DOHH2 (cell line): ENCODE results near the gene DKKL1.

Source experiments
- H3F3A ChIP-seq: fragments of 200-600 bp; sonication (generic), shearing (Covaris generic); 2 replicates; pipeline ENCODE4 v1.6.0; 2016; ENCODE audit warnings: antibody characterized with exemption, mild to moderate bottlenecking; ENCODE audit not compliant: control insufficient read depth, insufficient read depth
- H3K27ac ChIP-seq: fragments of 200-600 bp; sonication (generic); 2 replicates; pipeline ENCODE4 v1.5.1; 2014; ENCODE audit warnings: low read depth, mild to moderate bottlenecking, low read length, moderate library complexity
- H3K27me3 ChIP-seq: fragments of 200-600 bp; sonication (generic); 2 replicates; pipeline ENCODE4 v1.6.1; 2014; ENCODE audit warnings: mild to moderate bottlenecking, low read length, mixed read lengths; ENCODE audit not compliant: control insufficient read depth
- H3K36me3 ChIP-seq: fragments of 200-600 bp; sonication (generic); 2 replicates; pipeline ENCODE4 v1.6.1; 2014; ENCODE audit warnings: mild to moderate bottlenecking, low read length, moderate library complexity, mixed read lengths; ENCODE audit not compliant: control insufficient read depth
- H3K4me1 ChIP-seq: fragments of 200-600 bp; sonication (generic); 2 replicates; pipeline ENCODE4 v1.6.1; 2014; ENCODE audit warnings: mild to moderate bottlenecking, low read length, mixed read lengths; ENCODE audit not compliant: control insufficient read depth
- H3K4me2 ChIP-seq: fragments of 200-600 bp; sonication (generic); 2 replicates; pipeline ENCODE4 v1.6.0; 2014; ENCODE audit warnings: mild to moderate bottlenecking, low read length, moderate library complexity
- H3K4me3 ChIP-seq: fragments of 200-600 bp; sonication (generic); 2 replicates; pipeline ENCODE4 v1.5.1; 2014; ENCODE audit warnings: mild to moderate bottlenecking, low read length, mixed read lengths
- H3K79me2 ChIP-seq: fragments of 200-600 bp; sonication (generic); 2 replicates; pipeline ENCODE4 v1.6.1; 2014; ENCODE audit warnings: mild to moderate bottlenecking, low read length, mixed read lengths; ENCODE audit not compliant: control insufficient read depth
- H3K9me2 ChIP-seq: fragments of 200-600 bp; sonication (generic); replicated peaks from 2 replicates; pipeline ENCODE4 v1.6.1; 2014; ENCODE audit warnings: mild to moderate bottlenecking, low read length, mixed read lengths; ENCODE audit not compliant: control insufficient read depth
- H3K9me3 ChIP-seq: fragments of 200-600 bp; sonication (generic); 2 replicates; pipeline ENCODE4 v1.6.1; 2014; ENCODE audit warnings: antibody characterized with exemption, low read length, mixed read lengths; ENCODE audit not compliant: control insufficient read depth, insufficient read depth
- H4K20me1 ChIP-seq: fragments of 200-600 bp; sonication (generic); 2 replicates; pipeline ENCODE4 v1.6.0; 2014; ENCODE audit warnings: low read depth, mild to moderate bottlenecking, antibody characterized with exemption, low read length, moderate library complexity; ENCODE audit not compliant: control insufficient read depth, insufficient read depth
- EZH2phosphoT487 ChIP-seq: fragments of 200-600 bp; sonication (generic); IDR thresholded peaks from 2 replicates; pipeline ENCODE4 v1.6.1; 2017; ENCODE audit warnings: borderline replicate concordance, mild to moderate bottlenecking, antibody characterized with exemption, low read length, moderate library complexity, mixed read lengths
- TF ChIP-seq, protein P1 (sequence below): fragments of 200-600 bp; sonication (generic); IDR thresholded peaks from one replicate; pipeline ENCODE4 v1.5.1; 2014; ENCODE audit warnings: antibody characterized with exemption, mild to moderate bottlenecking, low read depth, low read length; ENCODE audit not compliant: poor library complexity, severe bottlenecking

DKKL1 gene

GRCh38 chr19:49378512-49378911, 14.8 kb downstream of the DKKL1 start:
- no peaks in the 10 kb centered on the region for H3K9me3 ChIP-seq
- H3K9me2 ChIP-seq, result no peaks in the 10 kb centered on the region
- H3F3A ChIP-seq, result no peaks in the 10 kb centered on the region
- peaks cover 11% of the 10 kb centered on the region for H3K4me1 ChIP-seq
- H3K27me3 ChIP-seq, result peaks cover 6% of the 10 kb centered on the region; the same call in 1 of the 2 replicates
- H3K36me3 ChIP-seq, result no peaks in the 10 kb centered on the region
- H3K4me2 ChIP-seq, result no peak overlapping the region
- H4K20me1 ChIP-seq, result no peaks in the 10 kb centered on the region
- TF ChIP-seq, protein P1, sequence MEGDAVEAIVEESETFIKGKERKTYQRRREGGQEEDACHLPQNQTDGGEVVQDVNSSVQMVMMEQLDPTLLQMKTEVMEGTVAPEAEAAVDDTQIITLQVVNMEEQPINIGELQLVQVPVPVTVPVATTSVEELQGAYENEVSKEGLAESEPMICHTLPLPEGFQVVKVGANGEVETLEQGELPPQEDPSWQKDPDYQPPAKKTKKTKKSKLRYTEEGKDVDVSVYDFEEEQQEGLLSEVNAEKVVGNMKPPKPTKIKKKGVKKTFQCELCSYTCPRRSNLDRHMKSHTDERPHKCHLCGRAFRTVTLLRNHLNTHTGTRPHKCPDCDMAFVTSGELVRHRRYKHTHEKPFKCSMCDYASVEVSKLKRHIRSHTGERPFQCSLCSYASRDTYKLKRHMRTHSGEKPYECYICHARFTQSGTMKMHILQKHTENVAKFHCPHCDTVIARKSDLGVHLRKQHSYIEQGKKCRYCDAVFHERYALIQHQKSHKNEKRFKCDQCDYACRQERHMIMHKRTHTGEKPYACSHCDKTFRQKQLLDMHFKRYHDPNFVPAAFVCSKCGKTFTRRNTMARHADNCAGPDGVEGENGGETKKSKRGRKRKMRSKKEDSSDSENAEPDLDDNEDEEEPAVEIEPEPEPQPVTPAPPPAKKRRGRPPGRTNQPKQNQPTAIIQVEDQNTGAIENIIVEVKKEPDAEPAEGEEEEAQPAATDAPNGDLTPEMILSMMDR, result no peak
- no peak for TF ChIP-seq EZH2phosphoT487
- H3K27ac ChIP-seq, result no peak overlapping the region
- H3K79me2 ChIP-seq, result no peaks in the 10 kb centered on the region
- H3K4me3 ChIP-seq, result no peak overlapping the region

DNA sequence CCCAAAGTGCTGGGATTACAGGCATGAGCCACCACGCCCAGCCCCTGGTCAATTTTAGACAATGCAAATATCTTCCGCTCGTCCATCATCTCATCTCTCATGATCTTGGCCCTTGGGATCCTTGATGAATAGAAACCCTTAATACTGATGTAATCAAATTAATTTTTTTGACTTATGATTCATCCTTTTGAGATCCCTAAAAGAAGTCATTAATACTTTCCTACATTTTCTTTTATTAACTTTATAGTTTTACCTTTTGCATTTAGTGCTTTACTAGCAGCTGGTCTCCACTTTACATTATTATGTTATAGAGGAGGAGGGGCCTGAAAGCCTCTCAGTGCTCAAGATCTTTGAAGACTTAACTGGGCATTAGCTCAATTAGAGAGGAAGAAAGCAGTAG, 16.7 kb downstream of the DKKL1 start:
- TF ChIP-seq EZH2phosphoT487, result no peak
- TF ChIP-seq, protein P1, result no peak
- Histone ChIP-seq H3F3A (no peaks in the 10 kb centered on the region), H3K4me3 (no peak overlapping the region), H3K27me3 (0 out of 2 replicates have a peak, but pooled peaks cover 3% of the 10 kb centered on the region), H3K9me3 (no peaks in the 10 kb centered on the region), H3K79me2 (no peaks in the 10 kb centered on the region), H3K27ac (no peak overlapping the region), H3K4me1 (0 out of 2 replicates have a peak, but pooled peaks cover 3% of the 10 kb centered on the region), H3K36me3 (no peaks in the 10 kb centered on the region), H3K4me2 (no peak overlapping the region), H3K9me2 (no peaks in the 10 kb centered on the region), H4K20me1 (no peaks in the 10 kb centered on the region)

GRCh38 chr19:49382639-49383038, 19.0 kb downstream of the DKKL1 start:
- Histone ChIP-seq H3K36me3 (no peaks in the 10 kb centered on the region), H3K27me3 (no peaks in the 10 kb centered on the region), H3K9me2 (no peaks in the 10 kb centered on the region), H4K20me1 (no peaks in the 10 kb centered on the region), H3K9me3 (no peaks in the 10 kb centered on the region), H3K4me3 (no peak overlapping the region), H3K4me1 (peaks cover 13% of the 10 kb centered on the region), H3F3A (peaks cover 4% of the 10 kb centered on the region; the same call in 1 of the 2 replicates), H3K4me2 (no peak overlapping the region), H3K27ac (no peak overlapping the region), H3K79me2 (no peaks in the 10 kb centered on the region)
- TF ChIP-seq, protein P1, result no peak
- TF ChIP-seq EZH2phosphoT487, result no peak
